MM.1S (cell line): ENCODE data around the gene FOXO3.

Source experiments
- CTCF ChIP-seq: fragments of 300-600 bp; sonication (generic); IDR thresholded peaks from 2 replicates; pipeline ENCODE4 v1.5.1; 2016; ENCODE audit warnings: antibody characterized with exemption, low read length, mixed read lengths
- EZH2 ChIP-seq: fragments of 300-600 bp; sonication (generic); optimal IDR thresholded peaks from 2 replicates; pipeline ENCODE3; 2017; ENCODE audit warnings: low read depth, mild to moderate bottlenecking, antibody characterized with exemption, low read length, mixed read lengths
- EZH2phosphoT487 ChIP-seq: fragments of 300-600 bp; sonication (generic); IDR thresholded peaks from 2 replicates; pipeline ENCODE4 v1.6.1; 2018; ENCODE audit warnings: antibody characterized with exemption, low read length

- no peak for TF ChIP-seq CTCF
- TF ChIP-seq EZH2, result no peak
- TF ChIP-seq EZH2phosphoT487, result no peak
Measured at GRCh38 chr6:108632441-108632840, 71.7 kb downstream of the FOXO3 start.
